ENCODE data around the gene ZNF70.

ZNF70 gene

GRCh38 chr22:23779083-23779482, 28.2 kb upstream of the ZNF70 start:
- DNase-seq = no peak

- DNase-seq = no peak
Observed at GRCh38 chr22:23778577-23778900, 27.6 kb upstream of the ZNF70 start.

DNA sequence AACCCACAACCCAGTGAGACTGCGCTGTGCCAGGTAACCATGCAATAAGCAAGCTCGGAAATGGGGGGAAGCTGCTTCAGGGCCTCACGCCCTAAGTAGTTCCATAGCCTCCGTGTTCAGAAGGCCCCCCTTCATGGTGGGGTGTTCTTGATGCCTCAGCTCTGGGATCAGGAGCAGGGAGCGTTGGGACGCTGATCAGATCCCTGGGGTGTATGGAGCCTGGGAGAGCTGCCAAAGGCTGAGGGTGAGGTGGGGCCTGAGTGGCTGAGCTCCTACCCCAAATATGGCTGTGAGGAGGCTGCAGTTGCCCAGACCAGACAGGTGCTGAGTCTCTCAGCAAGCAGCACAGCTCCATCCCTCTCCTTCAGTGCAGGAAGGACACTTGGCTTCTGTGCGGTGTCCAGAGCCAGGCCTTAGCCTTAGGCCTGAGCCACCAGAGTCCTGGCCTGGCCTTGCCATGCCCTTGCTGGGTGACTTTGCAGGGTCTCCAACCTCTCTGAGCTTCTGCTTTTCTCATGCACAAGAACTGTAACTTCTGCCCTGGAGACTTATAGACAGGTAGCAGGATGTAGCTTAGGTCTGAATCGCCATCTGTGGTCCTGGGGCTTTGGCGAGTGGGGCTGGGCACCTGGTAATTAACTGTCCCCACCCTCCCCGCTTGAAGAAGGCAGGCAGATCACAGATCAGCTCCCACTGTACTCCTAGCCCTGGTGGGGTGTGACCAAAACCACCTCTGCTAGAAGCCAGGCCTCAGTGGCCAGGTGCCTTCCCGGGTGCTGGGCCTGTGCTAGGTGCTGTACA, 27.1 kb upstream of the ZNF70 start:
- DNase-seq = no peak

DNA sequence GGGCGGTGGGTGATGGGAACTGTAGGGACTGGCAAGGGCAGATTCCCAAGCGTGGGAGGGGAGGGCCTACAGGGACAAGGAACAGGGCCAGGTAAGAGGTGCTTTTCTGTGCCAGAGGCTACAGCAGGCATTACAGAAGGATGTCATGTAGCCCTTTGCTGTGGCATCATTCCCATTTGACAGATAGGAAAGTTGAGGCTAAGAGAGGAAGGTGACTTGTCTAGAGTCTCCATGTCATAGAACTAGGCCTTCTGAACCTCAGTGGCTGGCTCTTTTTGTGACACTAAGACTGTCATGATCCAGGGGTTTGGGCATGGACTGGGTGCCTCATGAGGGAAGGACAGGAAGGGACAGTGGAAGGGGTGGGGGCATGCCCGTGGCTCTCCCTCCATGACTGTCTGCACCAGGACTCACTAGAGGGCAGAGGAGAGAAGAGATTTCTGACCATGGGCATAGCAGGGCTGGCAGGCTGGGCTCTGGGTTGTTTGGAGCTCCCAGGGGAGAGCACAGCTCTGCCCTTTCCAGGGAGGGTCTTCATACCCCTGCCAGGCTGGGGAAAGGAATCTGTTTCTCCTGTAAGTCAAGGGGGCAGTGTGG, 25.0 kb upstream of the ZNF70 start:
- DNase-seq = no peak

GRCh38 chr22:23774922-23775436, 24.1 kb upstream of the ZNF70 start:
- no peak for DNase-seq

GRCh38 chr22:23774114-23774921, 23.4 kb upstream of the ZNF70 start:
- no peak for DNase-seq

DNA sequence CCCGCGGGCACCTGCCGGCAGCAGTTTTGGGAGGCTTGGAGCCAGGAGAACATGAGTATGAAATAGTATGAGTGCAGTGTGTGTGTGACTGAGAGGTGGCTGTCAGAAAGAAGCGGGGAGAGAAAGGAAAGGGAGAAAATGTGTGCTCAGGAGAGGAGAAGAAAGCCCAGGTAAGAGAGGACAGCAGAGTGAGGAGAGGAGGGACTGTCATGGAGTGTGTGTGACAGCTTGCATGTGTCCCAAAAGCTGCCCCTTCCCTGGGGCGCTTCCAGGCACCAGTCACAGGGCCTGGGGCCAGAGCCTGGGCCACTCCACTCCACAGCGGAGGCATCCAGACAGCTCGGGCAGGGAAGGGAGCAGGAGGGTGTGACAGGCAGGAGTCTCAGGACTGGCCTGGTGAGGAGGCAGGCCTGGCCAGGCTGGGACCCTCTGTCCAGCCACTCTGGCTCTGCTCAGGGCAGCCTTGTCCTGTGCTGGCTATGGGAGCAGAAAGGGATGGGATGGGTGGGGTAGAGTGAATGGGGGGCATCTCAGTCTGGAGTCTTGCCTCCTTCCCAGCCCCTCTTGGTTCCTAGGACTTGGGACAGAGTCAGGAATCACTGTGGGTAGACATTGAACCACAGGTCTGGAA, 22.7 kb upstream of the ZNF70 start:
- DNase-seq = no peak

- DNase-seq = peak; percentile 56
Observed at GRCh38 chr22:23772649-23773473, 21.9 kb upstream of the ZNF70 start, which contains the start of gene MMP11. TSS of gene MMP11 (plus strand) at chr22:23772849. CDS start at chr22:23772871, 22 bp downstream.

GRCh38 chr22:23772315-23772648, 21.4 kb upstream of the ZNF70 start:
- DNase-seq = no peak

GRCh38 chr22:23769321-23769965, 18.5 kb upstream of the ZNF70 start:
- no peak for DNase-seq

GRCh38 chr22:23767673-23768548, 17.0 kb upstream of the ZNF70 start, which contains the start of gene CHCHD10:
TSS of gene CHCHD10 (minus strand) at chr22:23767972. CDS start at chr22:23767874, 98 bp downstream.
- peak; percentile 61 for DNase-seq

DNA sequence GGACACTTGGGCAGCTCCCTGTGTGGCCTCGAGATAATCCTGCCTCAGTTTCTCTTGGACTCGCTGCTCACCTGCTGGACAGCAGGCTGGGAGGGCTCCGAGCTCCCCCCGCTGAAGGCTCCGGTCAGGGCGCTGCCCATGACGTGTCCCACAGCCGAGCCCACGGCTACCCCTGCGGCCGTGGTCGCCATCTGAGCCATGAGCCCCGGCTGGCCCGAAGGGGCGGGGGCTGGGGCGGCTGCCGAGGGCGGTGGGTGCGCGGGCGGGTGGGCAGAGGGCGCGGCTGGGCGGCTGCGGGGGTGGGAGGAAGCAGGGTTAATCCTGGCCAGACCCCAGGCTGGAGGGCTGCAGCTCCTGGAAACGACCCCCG, 16.4 kb upstream of the ZNF70 start:
- no peak for DNase-seq

- DNase-seq = no peak
Observed at GRCh38 chr22:23764899-23765881, 14.3 kb upstream of the ZNF70 start.

GRCh38 chr22:23763954-23764353, 13.0 kb upstream of the ZNF70 start:
- DNase-seq = no peak

GRCh38 chr22:23763579-23763945, 12.7 kb upstream of the ZNF70 start:
- DNase-seq = peak; percentile 38

GRCh38 chr22:23762842-23763578, 12.1 kb upstream of the ZNF70 start, which contains the start of gene C22orf15:
TSS of gene C22orf15 (plus strand) at chr22:23762990. CDS start at chr22:23763307, 317 bp downstream.
- DNase-seq = peak; percentile 21

- DNase-seq = no peak
Observed at GRCh38 chr22:23760056-23760455, 9.1 kb upstream of the ZNF70 start.

DNA sequence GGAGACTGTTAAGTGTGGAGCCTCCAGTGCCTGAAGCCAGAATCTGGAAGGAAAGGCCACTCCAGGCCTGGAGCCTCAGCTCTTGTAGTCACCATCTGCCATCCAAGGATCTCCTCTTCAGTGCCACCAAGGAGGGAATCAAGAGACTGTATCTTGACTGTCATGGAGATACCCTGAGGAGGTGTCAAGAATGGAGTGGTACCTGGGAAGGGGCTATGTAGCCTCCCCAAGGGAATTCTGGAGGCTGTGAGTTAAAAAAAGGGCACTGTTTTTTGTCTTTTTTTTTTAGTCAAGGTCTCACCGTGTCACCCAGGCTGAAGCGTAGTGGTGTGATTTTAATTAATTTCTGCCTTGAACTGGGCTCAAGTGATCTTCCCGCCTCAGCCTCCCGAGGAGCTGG, 8.7 kb upstream of the ZNF70 start:
- DNase-seq = no peak
